ENCODE results near the gene GPA33.

Gene GPA33

GRCh38 chr1:167059809-167060107 is 30.4 kb downstream of the GPA33 start:
- Histone ChIP-seq H3K4me3 (ENCODE audit: low read length) (no peak overlapping the region), H3K36me3 (ENCODE audit: control insufficient read depth, insufficient read depth, low read length) (no peaks in the 10 kb centered on the region), H3K9me3 (ENCODE audit: control insufficient read depth, insufficient read depth, low read length) (no peaks in the 10 kb centered on the region), H3K4me1 (ENCODE audit: control insufficient read depth, insufficient read depth, low read length) (peaks cover 2% of the 10 kb centered on the region; the same call in 1 of the 2 replicates), H3K27me3 (ENCODE audit: control insufficient read depth, insufficient read depth, low read length) (no peaks in the 10 kb centered on the region), H3K27ac (ENCODE audit: low read length) (no peak overlapping the region)
- no peak for DNase-seq (ENCODE audit: low read depth, low spot score)
- no CpG with 5 or more reads among the region's 1 CpG for WGBS (ENCODE audit: insufficient coverage, insufficient read length)

DNA sequence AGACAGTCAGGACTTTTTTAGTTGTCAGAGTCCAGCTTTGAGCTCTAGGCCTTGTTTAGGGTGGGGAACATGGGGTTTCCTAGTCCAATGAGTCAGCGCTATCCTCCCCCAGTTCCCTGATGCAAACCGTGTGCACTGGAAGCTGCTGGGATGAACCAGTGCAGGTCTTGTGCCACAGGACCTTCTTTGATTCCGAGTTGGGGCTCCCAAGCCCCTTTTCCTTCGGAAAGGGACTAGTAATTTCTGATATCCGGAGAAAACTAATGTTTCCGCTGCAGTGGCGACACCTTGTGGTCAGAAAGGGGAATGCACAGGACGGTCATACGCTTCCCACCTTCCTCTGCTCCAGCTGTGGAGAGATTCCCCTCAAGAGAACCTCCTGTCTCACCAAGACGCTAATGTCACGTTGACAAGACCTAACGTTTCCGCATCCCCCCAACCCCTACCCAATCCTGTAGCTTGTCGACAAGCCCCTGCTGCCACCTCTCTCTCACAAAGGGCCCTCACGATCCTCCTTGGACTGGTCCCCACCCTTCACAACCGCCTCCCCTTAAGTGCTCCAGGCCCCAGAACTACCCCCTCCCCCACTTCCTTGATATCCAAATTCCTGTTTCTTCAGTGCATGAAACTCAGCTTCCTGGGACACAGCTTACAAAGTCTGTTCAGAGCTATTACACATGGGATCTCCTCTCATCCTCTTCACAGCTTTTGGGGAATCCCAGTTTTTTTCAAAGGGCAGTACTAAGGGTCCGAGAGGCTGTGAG is 30.9 kb downstream of the GPA33 start:
- Histone ChIP-seq H3K9me3 (ENCODE audit: control insufficient read depth, insufficient read depth, low read length) (no peaks in the 10 kb centered on the region), H3K4me1 (ENCODE audit: control insufficient read depth, insufficient read depth, low read length) (peaks cover 2% of the 10 kb centered on the region; the same call in 1 of the 2 replicates), H3K4me3 (ENCODE audit: low read length) (no peak overlapping the region), H3K36me3 (ENCODE audit: control insufficient read depth, insufficient read depth, low read length) (no peaks in the 10 kb centered on the region), H3K27ac (ENCODE audit: low read length) (no peak overlapping the region), H3K27me3 (ENCODE audit: control insufficient read depth, insufficient read depth, low read length) (no peaks in the 10 kb centered on the region)
- peak; percentile 67 for DNase-seq (ENCODE audit: low read depth, low spot score)
- WGBS (ENCODE audit: insufficient coverage, insufficient read length): no CpG with 5 or more reads among the region's 17 CpGs

DNA sequence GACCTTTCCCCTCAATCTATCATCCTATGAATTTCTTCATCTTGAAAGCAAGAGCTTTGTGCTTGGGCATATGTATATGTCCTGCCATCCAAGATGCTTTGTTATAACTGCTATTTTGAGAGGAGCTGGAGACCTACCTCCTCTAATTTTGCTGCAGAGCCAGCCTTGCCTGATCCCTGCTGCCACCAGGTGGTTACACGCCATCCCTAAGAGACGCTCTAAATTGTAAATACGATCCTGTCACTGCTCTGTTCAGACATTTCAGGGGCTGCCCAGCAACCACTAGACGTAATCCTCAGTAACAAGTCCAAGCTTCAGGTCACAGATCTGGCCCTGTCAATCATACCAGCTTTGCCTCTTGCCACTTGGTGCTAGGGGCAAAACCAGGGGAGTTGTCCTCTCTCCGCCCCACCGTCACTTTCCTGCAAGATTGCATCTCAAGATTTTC is 32.9 kb downstream of the GPA33 start:
- no peaks in the 10 kb centered on the region for H3K36me3 ChIP-seq (ENCODE audit: control insufficient read depth, insufficient read depth, low read length)
- no peaks in the 10 kb centered on the region for H3K27me3 ChIP-seq (ENCODE audit: control insufficient read depth, insufficient read depth, low read length)
- no peak for DNase-seq (ENCODE audit: low read depth, low spot score)
- H3K9me3 ChIP-seq (ENCODE audit: control insufficient read depth, insufficient read depth, low read length): no peaks in the 10 kb centered on the region
- no CpG with 5 or more reads among the region's 6 CpGs for WGBS (ENCODE audit: insufficient coverage, insufficient read length)
- no peak overlapping the region for H3K4me3 ChIP-seq (ENCODE audit: low read length)
- no peak overlapping the region for H3K27ac ChIP-seq (ENCODE audit: low read length)
- H3K4me1 ChIP-seq (ENCODE audit: control insufficient read depth, insufficient read depth, low read length): peaks cover 2% of the 10 kb centered on the region; the same call in 1 of the 2 replicates

- H3K4me3 ChIP-seq (ENCODE audit: low read length): no peak overlapping the region
- WGBS (ENCODE audit: insufficient coverage, insufficient read length): 100% methylated on average over 3 of the region's 10 CpGs
- peaks cover 2% of the 10 kb centered on the region; the same call in 1 of the 2 replicates for H3K4me1 ChIP-seq (ENCODE audit: control insufficient read depth, insufficient read depth, low read length)
- H3K9me3 ChIP-seq (ENCODE audit: control insufficient read depth, insufficient read depth, low read length): no peaks in the 10 kb centered on the region
- no peaks in the 10 kb centered on the region for H3K27me3 ChIP-seq (ENCODE audit: control insufficient read depth, insufficient read depth, low read length)
- no peaks in the 10 kb centered on the region for H3K36me3 ChIP-seq (ENCODE audit: control insufficient read depth, insufficient read depth, low read length)
- no peak for DNase-seq (ENCODE audit: low read depth, low spot score)
- no peak overlapping the region for H3K27ac ChIP-seq (ENCODE audit: low read length)
Measured at GRCh38 chr1:167056529-167057231, 33.5 kb downstream of the GPA33 start.

GRCh38 chr1:167054946-167055630 is 35.1 kb downstream of the GPA33 start:
- Histone ChIP-seq H3K4me3 (ENCODE audit: low read length) (no peak overlapping the region), H3K36me3 (ENCODE audit: control insufficient read depth, insufficient read depth, low read length) (no peaks in the 10 kb centered on the region)

GRCh38 chr1:167054531-167054930 is 35.6 kb downstream of the GPA33 start:
- no peak overlapping the region for H3K27ac ChIP-seq (ENCODE audit: low read length)
- no peaks in the 10 kb centered on the region for H3K9me3 ChIP-seq (ENCODE audit: control insufficient read depth, insufficient read depth, low read length)
- H3K4me3 ChIP-seq (ENCODE audit: low read length): no peak overlapping the region
- no peak for DNase-seq (ENCODE audit: low read depth, low spot score)
- H3K36me3 ChIP-seq (ENCODE audit: control insufficient read depth, insufficient read depth, low read length): no peaks in the 10 kb centered on the region
- H3K4me1 ChIP-seq (ENCODE audit: control insufficient read depth, insufficient read depth, low read length): peaks cover 2% of the 10 kb centered on the region; the same call in 1 of the 2 replicates
- H3K27me3 ChIP-seq (ENCODE audit: control insufficient read depth, insufficient read depth, low read length): no peaks in the 10 kb centered on the region
- WGBS (ENCODE audit: insufficient coverage, insufficient read length): no CpG with 5 or more reads among the region's 3 CpGs

More at GRCh38 chr1:167054946-167055630, 35.1 kb downstream of the GPA33 start:
- H3K4me1 ChIP-seq (ENCODE audit: control insufficient read depth, insufficient read depth, low read length): peaks cover 2% of the 10 kb centered on the region; the same call in 1 of the 2 replicates
- no CpG with 5 or more reads among the region's 14 CpGs for WGBS (ENCODE audit: insufficient coverage, insufficient read length)
- H3K27me3 ChIP-seq (ENCODE audit: control insufficient read depth, insufficient read depth, low read length): no peaks in the 10 kb centered on the region
- DNase-seq (ENCODE audit: low read depth, low spot score): no peak
- H3K9me3 ChIP-seq (ENCODE audit: control insufficient read depth, insufficient read depth, low read length): no peaks in the 10 kb centered on the region
- H3K27ac ChIP-seq (ENCODE audit: low read length): no peak overlapping the region

DNA sequence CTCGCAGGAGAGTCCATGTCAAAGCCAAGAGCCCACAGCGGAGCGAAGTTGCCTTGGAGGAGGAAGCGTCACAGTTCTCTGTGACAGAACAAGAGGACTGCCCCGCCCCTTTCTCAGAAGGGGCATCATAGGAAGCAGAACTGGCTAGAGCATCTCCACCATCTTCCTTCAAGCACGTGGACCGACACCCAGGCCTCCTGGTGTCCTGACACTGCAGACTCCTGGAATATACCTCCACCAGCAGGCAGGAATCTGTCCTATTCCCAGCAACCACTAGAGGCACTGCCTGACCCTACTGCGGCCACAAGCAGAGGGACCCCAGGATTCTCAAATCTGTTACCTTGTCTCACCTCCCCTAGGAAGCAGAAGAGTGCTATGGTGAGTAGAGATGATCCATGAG is 37.8 kb downstream of the GPA33 start:
- Histone ChIP-seq H3K9me3 (ENCODE audit: control insufficient read depth, insufficient read depth, low read length) (no peaks in the 10 kb centered on the region), H3K36me3 (ENCODE audit: control insufficient read depth, insufficient read depth, low read length) (no peaks in the 10 kb centered on the region), H3K4me3 (ENCODE audit: low read length) (no peak overlapping the region), H3K4me1 (ENCODE audit: control insufficient read depth, insufficient read depth, low read length) (peaks cover 2% of the 10 kb centered on the region; the same call in 1 of the 2 replicates), H3K27me3 (ENCODE audit: control insufficient read depth, insufficient read depth, low read length) (no peaks in the 10 kb centered on the region), H3K27ac (ENCODE audit: low read length) (no peak overlapping the region)
- WGBS (ENCODE audit: insufficient coverage, insufficient read length): no CpG with 5 or more reads among the region's 8 CpGs
- DNase-seq (ENCODE audit: low read depth, low spot score): no peak

DNA sequence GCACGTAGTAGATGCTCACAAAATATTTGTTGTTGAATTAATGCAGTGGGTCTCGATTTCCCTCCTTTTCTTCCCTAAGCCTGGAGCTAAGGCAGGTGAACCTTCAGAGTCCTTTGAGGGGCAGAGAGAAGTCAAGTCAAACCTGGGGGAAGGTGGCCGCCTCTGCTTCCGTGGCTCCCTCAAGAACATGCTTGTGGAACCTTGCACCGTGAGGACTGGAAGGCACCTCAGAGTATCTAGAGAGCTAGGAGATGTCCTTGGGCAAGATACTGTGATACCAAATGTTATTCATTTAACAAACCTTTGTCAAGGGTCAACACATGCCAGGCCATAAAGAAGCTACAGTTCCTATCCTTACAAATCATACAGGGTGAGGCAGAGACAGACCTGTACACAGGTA is 38.3 kb downstream of the GPA33 start:
- H3K9me3 ChIP-seq (ENCODE audit: control insufficient read depth, insufficient read depth, low read length): no peaks in the 10 kb centered on the region
- WGBS (ENCODE audit: insufficient coverage, insufficient read length): no CpG with 5 or more reads among the region's 5 CpGs
- H3K36me3 ChIP-seq (ENCODE audit: control insufficient read depth, insufficient read depth, low read length): no peaks in the 10 kb centered on the region
- H3K27me3 ChIP-seq (ENCODE audit: control insufficient read depth, insufficient read depth, low read length): no peaks in the 10 kb centered on the region
- peaks cover 2% of the 10 kb centered on the region; the same call in 1 of the 2 replicates for H3K4me1 ChIP-seq (ENCODE audit: control insufficient read depth, insufficient read depth, low read length)
- DNase-seq (ENCODE audit: low read depth, low spot score): no peak
- no peak overlapping the region for H3K27ac ChIP-seq (ENCODE audit: low read length)
- no peak overlapping the region for H3K4me3 ChIP-seq (ENCODE audit: low read length)

DNA sequence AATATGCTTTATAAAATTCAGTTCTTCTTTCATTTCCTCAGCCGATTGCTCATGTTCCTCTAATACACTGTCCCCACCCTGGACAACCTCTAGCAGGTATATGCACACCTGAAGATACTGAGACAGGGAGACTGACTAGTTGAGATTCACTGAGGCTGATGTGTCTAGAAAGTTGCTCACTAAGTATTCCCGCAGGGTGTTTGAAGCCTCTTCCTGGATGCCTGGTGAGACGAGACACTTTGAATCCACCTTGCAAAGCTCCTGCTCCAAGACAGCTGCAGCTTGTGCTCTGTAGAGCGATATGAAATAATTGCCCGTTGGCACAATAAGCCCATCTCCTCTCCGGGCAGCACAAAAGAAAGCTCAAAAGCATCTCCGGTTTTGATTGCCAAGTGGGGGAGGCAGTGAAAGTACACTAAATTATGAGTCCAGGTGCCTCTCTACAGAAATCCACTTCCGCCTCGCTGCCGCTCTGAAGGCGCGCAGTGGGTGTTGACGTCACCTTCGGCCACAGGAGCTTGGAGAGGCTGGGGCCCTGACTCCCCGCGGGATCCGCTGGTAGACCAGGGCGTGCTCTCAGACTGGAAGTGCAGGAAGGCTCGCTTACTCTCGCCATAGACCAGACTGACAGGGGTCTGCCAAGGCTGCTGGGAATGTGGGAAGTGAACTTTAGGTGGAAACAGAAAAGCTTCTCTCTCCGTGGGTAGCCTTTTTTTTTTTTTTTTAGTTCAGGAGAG is 46.3 kb downstream of the GPA33 start:
- Histone ChIP-seq H3K36me3 (ENCODE audit: control insufficient read depth, insufficient read depth, low read length) (no peaks in the 10 kb centered on the region), H3K27me3 (ENCODE audit: control insufficient read depth, insufficient read depth, low read length) (no peaks in the 10 kb centered on the region), H3K27ac (ENCODE audit: low read length) (no peak overlapping the region), H3K4me3 (ENCODE audit: low read length) (no peak overlapping the region), H3K4me1 (ENCODE audit: control insufficient read depth, insufficient read depth, low read length) (no peaks in the 10 kb centered on the region), H3K9me3 (ENCODE audit: control insufficient read depth, insufficient read depth, low read length) (no peaks in the 10 kb centered on the region)
- WGBS (ENCODE audit: insufficient coverage, insufficient read length): no CpG with 5 or more reads among the region's 21 CpGs
- no peak for DNase-seq (ENCODE audit: low read depth, low spot score)

DNA sequence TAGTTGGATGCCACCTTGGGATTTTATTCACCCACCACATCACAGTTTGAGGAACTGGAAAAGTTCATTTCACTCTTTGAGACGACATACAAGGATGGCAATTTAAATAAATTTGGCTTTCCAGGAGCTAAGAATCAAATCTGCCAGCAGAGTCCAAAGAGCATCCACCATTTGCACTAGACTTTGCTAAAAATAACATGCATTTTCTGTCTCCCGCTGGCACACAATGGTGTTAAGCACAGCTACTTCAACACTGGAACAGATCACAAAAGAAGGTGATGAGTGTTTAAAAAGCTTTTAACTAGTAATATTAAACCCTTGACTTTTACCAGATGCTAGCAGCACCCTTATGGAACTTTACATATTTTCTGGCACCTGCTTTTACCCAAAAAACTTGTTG is 56.5 kb downstream of the GPA33 start:
- Histone ChIP-seq H3K27me3 (ENCODE audit: control insufficient read depth, insufficient read depth, low read length) (no peaks in the 10 kb centered on the region), H3K4me1 (ENCODE audit: control insufficient read depth, insufficient read depth, low read length) (no peaks in the 10 kb centered on the region), H3K9me3 (ENCODE audit: control insufficient read depth, insufficient read depth, low read length) (no peaks in the 10 kb centered on the region), H3K27ac (ENCODE audit: low read length) (no peak overlapping the region), H3K4me3 (ENCODE audit: low read length) (no peak overlapping the region), H3K36me3 (ENCODE audit: control insufficient read depth, insufficient read depth, low read length) (no peaks in the 10 kb centered on the region)
- no peak for DNase-seq (ENCODE audit: low read depth, low spot score)
- no CpG with 5 or more reads among the region's 2 CpGs for WGBS (ENCODE audit: insufficient coverage, insufficient read length)

All from iPS DF 6.9 (cell line).